AG04449 (cell line): ENCODE measurements around the gene OR5H15.

Experiments
- CTCF ChIA-PET: fragments of 350-600 bp; formaldehyde crosslinking; extraction: SDS; loops from one replicate; lab custom pipeline; 2021; ENCODE audit warnings: antibody characterized with exemption; lab: Yijun Ruan, JAX
- POLR2A ChIA-PET: fragments of 400-600, 350-600 bp; formaldehyde crosslinking; extraction: SDS; loops from one replicate; lab custom pipeline; 2020; ENCODE audit warnings: antibody characterized with exemption, inconsistent platforms; lab: Yijun Ruan, JAX
- DNase-seq: peaks from one replicate; pipeline ENCODE4 v3.0.0-alpha.2; 2010; ENCODE audit warnings: low read depth, low spot score
- H3K4me3 ChIP-seq: 2 replicates; pipeline ENCODE4 v1.5.1; 2011; ENCODE audit warnings: low read depth, mild to moderate bottlenecking, control low read depth, low read length
- TF ChIP-seq, protein P1 (sequence below): IDR thresholded peaks from one replicate; pipeline ENCODE4 v1.5.1; 2011; ENCODE audit warnings: mild to moderate bottlenecking, moderate library complexity, low read length, control low read depth, inconsistent platforms; ENCODE audit not compliant: insufficient read depth; ENCODE audit errors: missing control alignments

The OR5H15 gene

DNA sequence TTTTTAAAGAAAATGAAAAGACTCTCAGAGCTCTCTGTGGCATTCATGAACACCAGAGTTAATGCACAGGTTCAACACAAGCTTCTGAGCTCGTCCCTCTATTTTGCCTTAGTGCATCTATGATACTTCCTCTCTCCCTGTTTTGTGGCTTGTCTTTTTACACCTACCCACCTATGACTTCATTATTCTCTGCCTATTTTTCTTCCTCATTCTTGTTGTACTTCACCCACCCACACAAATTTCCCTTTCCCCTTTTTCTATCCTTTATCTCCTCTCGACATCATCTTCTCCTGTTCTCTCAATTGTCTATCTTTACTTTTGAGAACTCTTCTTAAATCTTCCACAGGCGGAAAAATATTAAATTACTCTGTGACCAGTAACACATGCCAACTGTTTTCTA is 48.6 kb downstream of the OR5H15 start:
- no peak overlapping the region for H3K4me3 ChIP-seq
- DNase-seq, result no peak
- ChIA-PET POLR2A (no interaction called here), CTCF (no interaction called here)
- TF ChIP-seq, protein P1, sequence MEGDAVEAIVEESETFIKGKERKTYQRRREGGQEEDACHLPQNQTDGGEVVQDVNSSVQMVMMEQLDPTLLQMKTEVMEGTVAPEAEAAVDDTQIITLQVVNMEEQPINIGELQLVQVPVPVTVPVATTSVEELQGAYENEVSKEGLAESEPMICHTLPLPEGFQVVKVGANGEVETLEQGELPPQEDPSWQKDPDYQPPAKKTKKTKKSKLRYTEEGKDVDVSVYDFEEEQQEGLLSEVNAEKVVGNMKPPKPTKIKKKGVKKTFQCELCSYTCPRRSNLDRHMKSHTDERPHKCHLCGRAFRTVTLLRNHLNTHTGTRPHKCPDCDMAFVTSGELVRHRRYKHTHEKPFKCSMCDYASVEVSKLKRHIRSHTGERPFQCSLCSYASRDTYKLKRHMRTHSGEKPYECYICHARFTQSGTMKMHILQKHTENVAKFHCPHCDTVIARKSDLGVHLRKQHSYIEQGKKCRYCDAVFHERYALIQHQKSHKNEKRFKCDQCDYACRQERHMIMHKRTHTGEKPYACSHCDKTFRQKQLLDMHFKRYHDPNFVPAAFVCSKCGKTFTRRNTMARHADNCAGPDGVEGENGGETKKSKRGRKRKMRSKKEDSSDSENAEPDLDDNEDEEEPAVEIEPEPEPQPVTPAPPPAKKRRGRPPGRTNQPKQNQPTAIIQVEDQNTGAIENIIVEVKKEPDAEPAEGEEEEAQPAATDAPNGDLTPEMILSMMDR, result no peak
